HG03469 (cell line): ENCODE measurements around the gene CAT.

Experiments used
- ATAC-seq: cut with Tn5 transposase; IDR thresholded peaks from one replicate; pipeline ENCODE4 v1.9.1; 2021; ENCODE audit warnings: mild to moderate bottlenecking, moderate library complexity, moderate number of reproducible peaks; ENCODE audit not compliant: unreplicated experiment

Gene CAT

GRCh38 chr11:34458525-34458924, 19.8 kb downstream of the CAT start:
- ATAC-seq, result no peak

DNA sequence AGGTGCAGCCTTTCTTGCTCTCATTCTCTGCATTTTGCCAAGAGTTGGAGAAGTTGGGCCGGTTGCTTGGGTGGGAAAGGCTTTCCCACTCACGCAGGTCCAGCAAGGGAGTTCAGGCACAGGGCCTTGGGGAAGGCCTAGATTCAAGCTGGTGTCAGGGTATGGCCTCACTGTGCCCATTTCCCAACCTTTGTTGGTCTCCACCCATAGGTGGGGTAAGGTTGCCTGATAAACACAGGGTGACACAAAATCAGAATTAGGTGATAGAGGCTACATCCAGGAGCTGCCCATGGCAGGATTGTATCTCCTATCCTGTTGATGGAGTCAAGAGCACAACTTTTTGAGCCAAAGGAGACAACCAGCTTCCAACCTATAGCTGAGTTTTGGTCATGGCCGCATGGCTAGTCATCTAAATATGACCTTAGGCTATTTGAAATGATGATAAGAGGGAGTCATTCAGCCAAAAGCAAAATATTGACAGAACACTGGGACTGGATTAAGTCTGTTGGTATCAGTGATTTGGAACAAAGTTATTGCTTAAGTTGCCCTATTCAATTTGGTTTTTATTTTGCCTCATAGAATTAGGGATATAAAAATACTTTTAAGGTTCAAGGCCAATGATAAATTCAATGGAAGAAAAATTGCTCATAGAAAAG, 20.9 kb downstream of the CAT start:
- no peak for ATAC-seq

DNA sequence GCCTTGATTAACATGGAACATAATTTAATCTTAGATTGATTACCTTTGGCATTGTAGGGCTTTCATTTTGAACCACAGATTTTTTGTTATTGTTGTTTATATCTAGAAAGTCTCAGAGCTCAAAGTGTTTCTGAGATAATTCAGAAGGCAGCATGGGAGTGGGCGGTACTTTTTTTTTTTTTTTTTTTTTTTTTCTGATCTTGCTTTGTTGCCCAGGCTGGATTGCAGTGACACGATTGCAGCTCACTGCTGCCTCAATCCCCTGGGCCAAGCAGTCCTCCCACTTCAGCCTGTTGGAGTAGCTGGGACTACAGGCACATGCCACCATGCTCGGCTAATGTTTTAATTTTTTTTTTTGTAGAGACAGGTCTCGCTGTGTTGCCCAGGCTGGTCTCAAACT, 21.5 kb downstream of the CAT start:
- no peak for ATAC-seq

DNA sequence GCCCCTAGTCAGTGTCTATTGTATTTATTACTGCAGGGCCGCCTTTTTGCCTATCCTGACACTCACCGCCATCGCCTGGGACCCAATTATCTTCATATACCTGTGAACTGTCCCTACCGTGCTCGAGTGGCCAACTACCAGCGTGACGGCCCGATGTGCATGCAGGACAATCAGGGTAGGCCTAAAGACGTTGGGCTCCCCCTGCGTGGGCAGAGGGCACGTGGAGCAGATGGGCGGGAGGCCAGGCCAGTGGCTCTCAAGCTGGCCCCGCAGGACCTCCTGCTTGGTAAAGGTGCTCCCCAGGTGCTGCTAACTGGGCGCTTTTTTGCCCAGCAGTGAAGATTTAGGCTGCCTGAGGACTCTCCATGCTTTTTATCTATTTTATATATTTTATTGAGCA, 22.5 kb downstream of the CAT start:
- no peak for ATAC-seq

DNA sequence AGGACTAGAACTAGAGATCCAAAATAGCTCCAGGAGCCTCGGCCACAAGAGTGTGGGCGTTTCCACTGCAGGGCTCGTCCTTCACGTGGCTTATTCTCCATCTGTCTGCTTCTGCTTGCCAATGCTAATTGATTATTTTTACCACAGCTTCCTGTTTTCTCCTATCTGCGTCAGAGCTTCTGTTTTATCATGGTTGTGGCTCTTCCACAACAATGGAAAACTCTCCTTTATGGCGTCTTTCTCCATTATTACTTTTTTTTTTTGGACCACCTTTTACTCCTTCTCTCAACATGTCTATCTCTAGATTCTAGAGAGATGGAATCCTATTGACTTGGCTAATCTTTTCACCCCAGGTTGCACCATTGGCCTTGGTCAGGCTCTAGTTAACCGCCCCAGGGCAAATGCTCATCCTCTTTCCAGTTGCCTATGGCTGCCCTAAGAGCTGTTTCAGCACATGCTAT, 25.9 kb downstream of the CAT start:
- no peak for ATAC-seq

GRCh38 chr11:34466802-34467488, 28.2 kb downstream of the CAT start:
- no peak for ATAC-seq

DNA sequence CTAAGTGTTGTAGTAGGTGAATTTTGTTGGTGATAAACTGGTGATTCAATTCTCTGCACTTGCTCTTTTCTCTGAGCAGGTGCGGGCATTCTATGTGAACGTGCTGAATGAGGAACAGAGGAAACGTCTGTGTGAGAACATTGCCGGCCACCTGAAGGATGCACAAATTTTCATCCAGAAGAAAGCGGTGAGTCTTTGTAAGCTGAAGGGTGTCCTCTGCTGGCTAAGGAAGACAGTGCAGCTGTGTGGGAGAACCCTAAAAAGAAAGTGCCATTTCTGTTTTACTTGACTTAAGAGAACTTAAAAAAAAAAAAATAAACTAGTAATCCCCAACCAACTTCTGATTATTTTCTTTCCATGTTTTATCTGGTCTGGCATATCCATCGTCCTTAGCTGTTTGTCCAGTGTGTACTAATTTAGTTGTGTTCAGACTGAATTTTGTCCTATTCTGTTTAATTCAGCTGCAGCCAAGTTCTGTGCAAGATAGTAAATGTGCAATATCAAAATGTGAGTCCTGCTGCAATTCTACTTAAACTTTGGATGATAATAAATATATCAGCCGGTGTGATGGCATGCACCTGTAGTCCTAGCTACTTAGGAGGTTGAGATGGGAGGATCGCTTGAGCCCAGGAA, 29.6 kb downstream of the CAT start:
- no peak for ATAC-seq

DNA sequence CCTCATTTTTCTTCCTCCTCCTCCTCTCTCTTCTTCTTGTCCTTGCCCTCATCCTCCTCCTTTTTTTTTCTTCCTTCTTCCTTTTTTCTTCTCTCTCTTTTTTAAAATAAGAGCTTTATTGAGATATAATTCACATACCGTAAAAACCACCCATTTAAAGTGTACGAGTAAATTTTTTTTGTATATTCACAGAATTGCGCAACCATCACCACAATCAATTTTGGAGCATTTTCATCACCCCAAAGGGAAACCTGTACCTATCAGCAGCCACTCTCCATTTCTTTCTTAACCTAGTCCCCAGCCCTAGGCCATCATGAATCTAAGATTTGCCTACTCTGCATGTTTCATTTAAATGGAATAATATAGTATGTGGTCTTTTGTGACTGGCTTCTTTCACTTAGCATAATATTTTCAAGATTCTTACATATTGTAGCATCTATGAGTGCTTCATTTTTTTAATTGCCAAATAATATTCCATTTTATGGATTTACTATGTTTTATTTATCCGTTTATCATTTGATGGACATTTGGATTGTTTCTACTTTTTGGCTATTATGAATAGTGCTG, 35.0 kb downstream of the CAT start:
- ATAC-seq, result no peak

DNA sequence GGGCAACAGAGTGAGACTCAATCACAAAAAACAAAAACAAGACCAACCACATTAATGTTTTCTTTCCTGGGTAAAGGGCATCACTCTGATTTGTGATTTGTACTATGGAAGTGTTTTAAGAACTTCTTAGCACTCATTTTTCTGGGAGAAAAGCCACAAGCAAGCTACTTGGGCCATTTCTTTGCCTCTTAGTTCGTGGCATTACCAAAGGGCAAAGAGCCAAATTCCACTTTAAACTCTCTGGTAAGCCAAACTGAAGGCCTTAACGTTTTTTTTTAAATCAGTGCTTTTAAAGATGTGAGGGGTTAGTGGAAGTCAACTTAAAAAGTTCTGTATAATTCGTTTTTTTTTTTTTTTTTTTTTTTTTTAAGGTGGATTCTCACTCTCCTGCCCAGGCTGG, 36.9 kb downstream of the CAT start:
- ATAC-seq, result no peak

GRCh38 chr11:34476849-34477248, 38.1 kb downstream of the CAT start:
- ATAC-seq, result no peak

DNA sequence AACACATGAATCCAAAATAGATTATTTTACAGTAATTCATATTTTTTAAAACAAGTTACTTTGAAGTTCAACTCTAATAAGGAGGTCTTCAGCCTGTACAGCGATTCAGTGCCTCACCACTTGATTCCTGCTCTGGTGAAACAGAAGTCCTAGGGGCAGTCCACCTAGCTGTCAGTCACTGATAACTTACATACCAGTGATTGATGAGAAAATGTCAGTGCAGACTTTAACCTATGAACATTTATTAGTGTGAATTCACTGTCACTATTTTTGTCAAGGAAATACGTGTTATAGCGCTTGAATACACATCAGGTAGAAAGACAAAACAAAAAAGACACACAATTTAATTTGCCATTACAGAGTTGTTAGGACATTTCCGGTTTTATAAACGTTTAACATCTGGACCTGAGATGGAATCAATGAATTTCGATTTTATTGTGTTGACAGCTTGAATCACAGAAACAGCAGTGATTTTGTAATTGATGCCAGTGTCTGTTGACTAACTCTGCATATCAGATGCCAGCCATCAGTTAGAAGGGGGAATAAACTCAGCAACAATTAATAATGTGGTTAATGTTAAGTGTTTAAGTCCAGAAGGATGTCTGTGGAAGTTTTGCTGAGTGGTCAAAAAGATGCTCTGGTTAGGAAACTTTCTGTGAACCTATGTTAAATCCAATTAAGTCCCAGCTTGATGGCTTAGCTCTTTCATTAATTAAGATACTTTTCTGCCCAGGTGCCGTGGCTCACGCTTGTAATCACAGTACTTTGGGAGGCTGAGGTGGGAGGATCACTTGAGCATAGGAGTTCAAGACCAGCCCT, 40.3 kb downstream of the CAT start:
- no peak for ATAC-seq

DNA sequence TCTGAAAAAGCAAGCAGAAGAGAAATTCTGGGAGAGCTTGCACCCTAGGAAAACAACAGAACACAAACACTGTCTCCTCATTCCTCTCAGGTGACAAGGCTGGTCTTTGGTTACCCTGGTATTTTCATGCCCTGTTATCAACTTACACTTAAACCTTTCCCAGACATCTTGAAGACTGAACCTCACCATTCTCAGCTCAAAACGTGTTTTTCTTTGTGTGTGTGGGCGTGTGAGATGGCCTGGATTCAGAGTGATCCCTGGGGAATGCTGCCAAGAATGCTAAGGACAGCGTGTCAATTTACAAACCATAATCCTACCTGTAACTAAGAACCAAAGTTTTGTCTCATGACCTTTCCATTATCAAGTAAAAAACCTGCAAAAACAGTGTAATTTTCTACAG, 41.6 kb downstream of the CAT start:
- ATAC-seq, result no peak

DNA sequence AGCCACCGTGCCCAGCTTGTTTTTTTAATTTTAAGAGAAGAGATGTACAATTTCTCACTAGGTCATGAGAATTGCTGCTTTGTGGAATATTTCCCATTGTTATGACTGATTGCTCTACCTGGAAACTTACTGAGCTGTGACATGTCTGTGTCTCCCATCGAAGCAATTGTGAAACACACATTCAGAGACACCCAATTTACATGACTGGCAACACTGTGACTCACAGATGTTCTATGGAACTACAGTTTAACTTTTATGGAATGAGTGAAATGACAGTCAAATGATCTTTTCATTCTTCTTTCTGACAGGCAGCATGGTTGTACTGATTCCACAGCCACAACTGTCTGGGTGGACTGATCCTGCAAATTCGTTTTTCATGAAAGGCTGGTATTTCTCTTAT, 42.6 kb downstream of the CAT start:
- no peak for ATAC-seq

DNA sequence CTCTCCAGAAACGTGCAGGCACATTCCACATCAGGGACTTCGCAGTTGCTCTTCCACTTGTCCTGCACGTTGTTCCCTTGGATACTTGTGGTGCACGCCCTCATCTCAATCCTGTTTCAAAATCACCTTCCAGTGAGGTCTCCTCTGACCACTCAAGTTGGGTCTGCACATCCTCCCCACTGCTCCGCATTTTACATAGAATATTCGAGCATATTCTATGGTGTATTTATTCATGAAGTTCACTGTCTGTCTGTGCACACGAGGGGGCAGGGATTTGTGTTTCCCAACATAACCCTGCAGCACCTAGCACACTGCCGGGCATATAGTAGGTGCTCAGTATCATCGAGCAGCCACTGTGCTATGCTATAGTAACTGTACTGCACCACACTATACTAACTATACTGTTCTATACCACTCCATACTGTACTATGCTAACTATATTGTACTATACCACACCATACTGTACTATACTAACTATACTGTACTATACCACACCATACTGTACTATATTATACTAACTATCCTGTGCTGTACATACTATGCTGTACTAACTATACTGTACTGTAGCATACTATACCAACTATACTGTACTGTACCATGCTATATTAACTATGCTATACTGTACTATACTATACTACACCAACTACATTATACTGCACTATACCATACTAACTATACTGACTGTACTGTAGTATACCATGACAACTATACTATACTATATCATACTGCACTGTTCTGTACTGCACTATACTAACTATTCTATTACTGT, 44.6 kb downstream of the CAT start:
- ATAC-seq, result no peak

DNA sequence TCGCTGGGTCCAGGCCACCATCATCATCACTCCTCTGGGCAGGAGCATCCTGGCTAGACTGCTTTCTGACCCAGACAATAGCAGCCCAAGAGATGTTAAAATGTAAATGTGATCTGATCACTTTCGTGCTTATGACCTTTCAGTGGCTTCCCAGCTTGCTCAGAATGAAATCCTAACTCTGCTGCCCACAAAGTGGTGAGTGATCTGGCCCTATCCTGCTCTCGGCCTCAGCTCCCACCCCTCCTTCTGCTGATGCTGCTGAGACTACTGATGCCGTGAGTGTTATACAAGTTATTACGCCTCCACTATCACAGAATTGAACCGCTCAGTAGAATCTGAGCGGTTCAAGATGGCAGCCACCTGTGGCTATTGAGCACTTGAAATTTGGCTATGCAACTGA, 48.7 kb downstream of the CAT start:
- no peak for ATAC-seq

GRCh38 chr11:34488855-34489557, 50.3 kb downstream of the CAT start:
- no peak for ATAC-seq

- no peak for ATAC-seq
Measured at GRCh38 chr11:34490304-34490703, 51.6 kb downstream of the CAT start.

GRCh38 chr11:34492806-34493414, 54.2 kb downstream of the CAT start:
- ATAC-seq, result no peak

DNA sequence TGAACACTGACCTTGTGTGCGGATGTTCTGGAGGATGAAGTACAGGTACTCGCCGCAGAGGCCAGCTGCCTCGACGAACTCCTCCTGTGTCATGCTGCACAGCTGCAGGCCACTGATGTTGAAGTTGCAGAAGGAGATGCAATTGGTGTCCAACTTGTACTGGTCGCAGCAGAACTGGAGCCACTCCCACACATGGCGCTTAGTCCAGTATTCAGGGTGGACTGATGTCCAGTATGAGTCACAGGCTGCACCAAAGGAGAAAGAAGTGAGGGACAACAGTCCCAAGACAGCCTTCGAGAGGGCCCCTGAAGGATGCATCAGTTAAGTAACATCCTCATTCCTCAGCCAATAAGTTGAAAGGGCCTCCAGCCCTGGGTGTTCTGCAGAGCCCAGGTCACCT, 54.7 kb downstream of the CAT start:
- no peak for ATAC-seq
